HS-5 (cell line): ENCODE results near the gene PCGF6.
A peak's percentile ranks its signal among the peaks of the same experiment; 100 is the strongest.
"Not testable (repeated sequence)": the region's sequence is repeated elsewhere in the genome, so short reads cannot be mapped to it uniquely, and the experiment has no call there.

Source experiments
- DNase-seq: peaks from one replicate; pipeline ENCODE4 v3.0.0-alpha.2; 2012; ENCODE audit warnings: low read depth

PCGF6 gene

DNA sequence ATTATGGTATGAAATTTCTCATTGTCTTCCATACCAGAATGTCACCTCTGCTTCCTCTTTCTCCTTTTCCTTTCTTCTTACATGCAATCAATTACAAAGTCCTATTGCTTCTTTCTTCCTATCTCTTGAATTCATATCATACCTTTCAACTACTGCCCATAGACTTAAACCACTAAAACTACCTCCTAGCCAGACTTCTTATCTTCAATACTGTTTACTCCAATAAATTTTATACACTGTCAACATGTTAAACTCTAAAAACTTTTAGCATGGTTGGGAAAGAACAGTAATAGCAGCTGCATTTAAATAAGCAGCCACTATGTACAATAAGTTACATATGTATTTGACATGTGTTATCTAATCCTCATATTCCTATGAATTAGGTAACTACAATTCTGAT lies 34.9 kb downstream of the PCGF6 start:
- DNase-seq: no peak

DNA sequence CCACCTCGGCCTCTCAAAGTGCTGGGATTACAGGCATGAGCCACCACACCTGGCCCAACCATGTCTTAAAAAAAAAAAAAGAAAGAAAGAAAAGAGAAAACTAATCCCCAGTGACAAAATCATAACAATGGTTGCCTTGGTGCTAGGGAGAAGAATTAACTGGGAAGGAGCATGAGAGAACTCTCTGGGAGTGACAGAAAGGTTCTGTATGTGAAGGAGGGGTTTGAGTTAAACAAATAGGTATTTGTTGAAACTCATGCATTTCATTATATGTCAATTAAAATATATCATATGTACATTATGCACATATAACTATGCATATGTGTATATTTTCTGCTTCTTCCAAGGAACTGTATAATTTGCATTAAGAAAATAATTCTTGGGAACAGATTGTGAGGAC lies 40.7 kb downstream of the PCGF6 start:
- no peak for DNase-seq

DNA sequence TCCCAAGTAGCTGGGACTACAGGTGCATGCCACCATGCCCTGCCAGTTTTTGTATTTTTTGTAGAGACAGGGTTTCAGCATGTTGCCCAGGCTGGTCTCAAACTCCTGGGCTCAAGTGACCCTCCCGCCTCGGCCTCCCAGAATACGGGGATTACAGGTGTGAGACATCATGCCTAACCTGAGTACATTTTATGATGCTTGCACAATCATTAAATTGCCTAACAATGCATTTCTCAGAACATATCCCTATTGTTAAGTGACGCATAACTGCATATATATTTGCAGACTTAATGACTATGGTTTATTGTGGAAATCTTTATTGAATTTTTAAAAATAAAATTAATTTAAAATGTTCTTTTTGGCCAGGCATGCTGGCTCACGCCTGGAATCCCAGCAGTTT lies 43.3 kb downstream of the PCGF6 start:
- no peak for DNase-seq

DNA sequence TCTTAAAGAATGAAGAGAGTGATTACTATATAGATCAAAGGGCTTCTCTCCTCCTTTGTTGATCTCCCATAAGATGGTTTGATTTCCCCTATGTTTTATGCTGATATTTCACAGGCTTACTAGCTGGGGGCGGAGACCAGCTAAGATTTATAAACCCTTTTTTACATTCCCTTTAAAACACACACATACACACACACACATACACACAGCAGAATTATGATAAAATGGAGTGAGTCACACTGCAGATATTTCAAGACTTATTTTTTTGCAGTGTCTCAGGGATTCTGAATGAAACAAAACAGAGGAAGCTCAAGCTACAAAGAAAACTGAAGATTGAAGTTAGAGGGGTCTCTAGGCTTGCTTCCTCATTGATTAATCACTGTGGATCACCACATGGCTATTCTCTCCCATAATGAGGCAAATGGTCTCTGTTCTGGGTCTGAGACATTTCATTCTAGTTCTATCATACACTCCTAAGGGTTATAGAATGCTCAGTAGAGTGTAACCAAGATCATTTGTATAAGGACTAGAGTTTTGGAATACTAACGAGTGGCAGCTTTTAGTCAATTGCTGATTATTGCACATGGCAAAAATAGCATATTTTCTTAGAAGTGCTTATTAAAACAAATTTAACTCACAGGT lies 55.4 kb downstream of the PCGF6 start:
- peak; percentile 26 for DNase-seq

DNA sequence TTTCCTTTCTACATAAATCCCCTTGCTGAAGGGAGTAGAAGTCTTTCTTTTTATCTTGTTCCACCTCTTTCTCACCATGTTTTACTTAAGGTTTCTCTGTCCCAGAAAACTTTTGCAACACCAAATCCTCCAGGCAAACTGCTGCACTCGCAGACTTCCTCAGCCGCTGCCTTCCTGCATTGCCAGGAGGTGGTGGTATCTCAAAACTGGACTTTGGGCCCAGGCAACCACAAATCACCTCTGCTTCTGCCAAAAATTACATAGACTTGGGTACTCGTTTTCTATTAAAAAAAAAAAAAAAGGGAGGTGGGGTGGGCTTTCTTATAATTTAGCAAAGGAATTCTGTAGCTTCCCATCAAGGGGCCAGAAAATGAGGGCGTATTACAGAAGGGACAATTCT lies 59.4 kb downstream of the PCGF6 start:
- no peak for DNase-seq

DNA sequence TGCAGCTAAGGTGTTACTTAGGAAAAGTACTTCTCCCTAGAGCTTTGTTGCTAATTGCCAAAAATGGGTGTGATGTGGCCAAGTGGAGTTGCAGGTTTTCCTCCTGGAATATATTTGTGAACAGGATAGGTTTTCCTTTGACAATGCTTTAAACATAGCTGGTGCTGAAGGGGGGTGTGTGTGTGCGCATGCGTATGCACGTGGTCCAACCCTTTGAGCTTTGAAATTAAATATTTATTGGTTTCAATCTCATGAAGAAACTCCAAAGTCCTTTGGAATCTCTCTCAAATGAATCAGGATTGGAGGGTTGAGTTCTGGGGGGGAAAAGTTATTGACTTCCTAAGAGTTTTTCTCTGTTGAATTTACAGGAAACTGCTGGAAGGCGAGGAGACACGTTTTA lies 62.9 kb downstream of the PCGF6 start:
- no peak for DNase-seq

DNA sequence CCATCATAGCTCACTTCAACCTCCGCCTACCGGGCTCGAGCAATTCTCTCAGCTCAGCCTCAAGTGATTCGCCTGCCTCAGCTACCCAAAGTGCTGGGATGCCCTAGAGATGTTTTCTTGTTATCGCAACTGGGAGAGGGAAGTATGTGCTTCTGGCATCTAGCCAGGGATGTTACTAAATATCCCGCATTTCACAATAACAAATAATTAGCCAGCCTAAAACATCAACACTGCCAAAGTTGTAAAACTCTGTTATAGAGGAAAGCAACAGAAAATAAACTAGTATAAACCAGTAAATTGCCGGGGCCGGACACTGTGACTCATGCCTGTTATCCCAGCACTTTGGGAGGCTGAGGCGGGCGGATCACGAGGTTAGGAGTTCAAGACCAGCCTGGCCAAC lies 66.8 kb downstream of the PCGF6 start:
- no peak for DNase-seq

DNA sequence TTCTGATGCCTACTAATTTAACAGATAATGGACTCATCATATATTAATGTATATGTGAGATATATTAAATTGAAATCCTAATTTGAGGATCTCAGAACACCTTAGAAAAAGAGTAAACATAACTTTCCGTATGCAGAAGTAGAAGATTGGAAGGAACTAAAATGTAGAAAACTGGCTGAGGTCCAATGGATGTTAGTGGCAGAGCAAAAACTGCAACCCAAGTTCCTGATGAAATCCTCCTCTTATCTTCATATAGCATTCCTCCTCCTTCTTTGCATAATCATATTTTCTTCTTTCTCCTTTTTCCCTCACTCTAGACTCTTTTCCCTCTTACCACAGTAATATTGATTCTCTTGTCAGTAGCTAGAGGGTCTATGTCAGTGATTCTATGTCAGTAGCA lies 68.0 kb downstream of the PCGF6 start:
- no peak for DNase-seq

DNA sequence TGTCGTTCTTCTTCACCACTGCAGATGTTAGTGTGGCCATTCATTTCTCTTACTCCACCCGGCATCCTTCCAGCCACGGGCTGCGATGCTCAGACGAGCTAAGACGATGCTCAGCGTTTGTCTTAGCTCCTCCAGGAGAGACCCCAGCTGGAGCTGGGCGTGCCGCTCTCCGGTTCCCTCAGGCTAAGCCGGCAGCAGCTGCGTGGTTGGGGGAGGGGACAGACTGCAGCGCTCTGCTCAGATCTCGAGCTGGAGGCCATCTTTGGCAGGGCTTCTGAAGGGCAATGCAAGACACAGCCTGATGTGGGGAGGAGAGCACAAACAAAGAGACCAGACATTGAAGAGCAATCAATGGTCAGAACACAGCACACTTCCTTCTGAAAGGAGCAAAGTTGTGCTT lies 69.2 kb downstream of the PCGF6 start:
- DNase-seq: no peak

DNA sequence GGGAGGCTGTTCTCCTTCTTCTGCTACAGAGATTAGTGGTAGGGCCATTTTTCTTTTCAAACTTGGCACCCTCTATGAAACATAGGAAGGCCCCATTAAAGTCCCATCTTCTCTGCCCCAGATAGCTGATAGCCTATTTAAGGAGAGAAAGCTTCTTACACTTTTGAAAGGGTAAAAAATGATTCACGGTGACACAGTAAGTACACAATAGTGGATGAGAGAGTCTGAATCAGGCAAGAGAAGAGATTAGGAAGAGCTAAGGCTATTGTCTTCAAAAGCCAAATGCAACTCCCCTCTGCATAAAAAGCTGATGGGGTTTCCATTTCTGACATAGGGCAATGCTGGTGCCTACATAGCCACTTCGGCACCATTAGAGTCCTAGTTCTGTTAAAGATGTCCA lies 70.4 kb downstream of the PCGF6 start:
- no peak for DNase-seq

DNA sequence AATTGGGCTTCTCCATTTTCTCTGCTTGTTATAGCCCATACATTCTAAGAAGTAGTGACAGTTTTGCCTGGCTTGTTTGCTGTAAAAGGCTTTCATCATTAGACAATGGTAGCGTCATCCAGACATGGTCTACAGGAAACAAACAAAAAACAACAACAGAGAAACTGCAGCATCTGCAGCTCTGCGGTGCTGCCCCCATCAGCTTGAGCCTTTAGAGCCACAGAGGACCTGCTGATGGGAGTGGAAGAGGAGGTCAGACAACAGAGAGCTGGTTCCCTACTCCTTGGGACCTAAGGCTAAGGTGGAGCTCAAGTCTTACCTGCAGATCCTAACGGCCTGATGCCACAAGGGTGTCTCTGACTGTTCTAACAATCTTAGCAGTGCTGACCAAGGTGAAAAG lies 70.9 kb downstream of the PCGF6 start:
- no peak for DNase-seq

DNA sequence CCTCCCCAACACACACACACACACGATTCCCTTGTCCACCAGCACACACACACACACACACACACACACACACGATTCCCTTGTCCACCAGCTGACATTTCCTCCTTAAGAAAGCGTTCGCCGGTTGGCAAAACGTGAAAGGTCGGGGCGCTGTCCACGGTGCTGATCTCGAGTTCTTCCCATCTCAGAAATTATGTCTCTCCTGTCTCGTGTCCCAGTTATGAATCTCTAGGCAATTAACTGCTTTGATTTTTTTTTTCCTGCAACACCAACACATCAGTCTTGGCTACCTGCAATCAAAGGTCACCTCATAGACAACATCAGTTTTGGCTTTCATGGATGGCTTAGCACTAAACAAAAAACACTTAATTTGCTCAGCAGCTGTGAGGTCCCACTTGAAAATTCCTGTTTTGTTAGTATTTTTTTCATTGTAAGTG lies 72.1 kb downstream of the PCGF6 start:
- no peak for DNase-seq

DNA sequence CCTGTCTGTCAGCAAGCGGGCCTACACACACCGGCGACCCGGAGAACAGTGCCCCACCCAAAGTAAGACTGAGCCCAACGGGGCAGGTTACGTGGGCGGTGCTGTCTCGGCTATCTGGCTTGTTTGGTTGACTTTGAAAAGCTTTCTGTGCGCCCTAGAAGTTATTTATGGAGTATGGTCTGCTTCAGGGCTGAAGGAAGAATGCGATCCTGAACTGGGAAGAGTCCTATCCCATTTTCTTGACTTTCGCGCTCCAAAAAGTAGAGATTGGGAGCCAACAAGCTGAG lies 72.5 kb downstream of the PCGF6 start:
- no peak for DNase-seq

DNA sequence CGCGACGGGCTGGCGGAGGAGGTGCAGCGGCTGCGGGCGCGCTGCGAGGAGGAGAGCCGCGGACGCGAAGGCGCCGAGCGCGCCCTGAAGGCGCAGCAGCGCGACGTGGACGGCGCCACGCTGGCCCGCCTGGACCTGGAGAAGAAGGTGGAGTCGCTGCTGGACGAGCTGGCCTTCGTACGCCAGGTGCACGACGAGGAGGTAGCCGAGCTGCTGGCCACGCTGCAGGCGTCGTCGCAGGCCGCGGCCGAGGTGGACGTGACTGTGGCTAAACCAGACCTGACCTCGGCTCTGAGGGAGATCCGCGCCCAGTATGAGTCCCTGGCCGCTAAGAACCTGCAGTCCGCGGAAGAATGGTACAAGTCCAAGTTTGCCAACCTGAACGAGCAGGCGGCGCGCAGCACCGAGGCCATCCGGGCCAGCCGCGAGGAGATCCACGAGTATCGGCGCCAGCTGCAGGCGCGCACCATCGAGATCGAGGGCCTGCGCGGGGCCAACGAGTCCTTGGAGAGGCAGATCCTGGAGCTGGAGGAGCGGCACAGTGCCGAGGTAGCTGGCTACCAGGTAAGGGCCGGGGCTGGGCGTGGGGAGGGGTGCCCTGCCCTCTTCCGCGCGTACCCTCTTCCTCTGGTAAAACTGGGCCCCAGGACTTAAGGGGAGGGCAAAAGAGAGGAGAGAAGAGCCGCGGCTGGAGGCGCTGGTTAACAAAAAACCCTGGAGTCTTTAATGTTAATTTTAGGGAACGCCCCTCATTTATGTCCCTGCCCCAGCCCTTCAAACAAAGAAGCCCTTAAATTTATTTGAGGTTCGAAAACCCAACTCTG lies 73.0 kb downstream of the PCGF6 start:
- no peak for DNase-seq

DNA sequence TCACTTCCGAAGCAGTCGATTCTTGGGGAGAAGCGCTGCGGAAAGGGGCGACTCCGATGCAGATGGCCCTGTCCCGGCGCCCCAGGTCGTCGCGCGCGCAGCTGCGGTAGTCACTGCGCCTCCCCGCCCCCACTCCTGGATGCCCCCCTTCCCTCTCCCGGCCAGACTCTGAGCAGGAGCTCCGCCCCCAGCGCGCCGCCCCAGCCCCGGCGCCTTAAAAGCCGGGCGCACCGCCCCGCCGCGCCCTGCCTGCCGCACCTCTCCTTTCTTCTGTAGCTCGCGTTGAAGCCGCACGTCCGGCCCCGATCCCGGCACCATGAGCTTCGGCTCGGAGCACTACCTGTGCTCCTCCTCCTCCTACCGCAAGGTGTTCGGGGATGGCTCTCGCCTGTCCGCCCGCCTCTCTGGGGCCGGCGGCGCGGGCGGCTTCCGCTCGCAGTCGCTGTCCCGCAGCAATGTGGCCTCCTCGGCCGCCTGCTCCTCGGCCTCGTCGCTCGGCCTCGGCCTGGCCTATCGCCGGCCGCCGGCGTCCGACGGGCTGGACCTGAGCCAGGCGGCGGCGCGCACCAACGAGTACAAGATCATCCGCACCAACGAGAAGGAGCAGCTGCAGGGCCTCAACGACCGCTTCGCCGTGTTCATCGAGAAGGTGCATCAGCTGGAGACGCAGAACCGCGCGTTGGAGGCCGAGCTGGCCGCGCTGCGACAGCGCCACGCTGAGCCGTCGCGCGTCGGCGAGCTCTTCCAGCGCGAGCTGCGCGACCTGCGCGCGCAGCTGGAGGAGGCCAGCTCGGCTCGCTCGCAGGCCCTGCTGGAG lies 73.8 kb downstream of the PCGF6 start, which contains the start of gene INA:
INA (plus strand) TSS at position 243 of the 817 bp plus-strand sequence; CDS start at position 317, 74 bp downstream.
- DNase-seq: no peak

DNA sequence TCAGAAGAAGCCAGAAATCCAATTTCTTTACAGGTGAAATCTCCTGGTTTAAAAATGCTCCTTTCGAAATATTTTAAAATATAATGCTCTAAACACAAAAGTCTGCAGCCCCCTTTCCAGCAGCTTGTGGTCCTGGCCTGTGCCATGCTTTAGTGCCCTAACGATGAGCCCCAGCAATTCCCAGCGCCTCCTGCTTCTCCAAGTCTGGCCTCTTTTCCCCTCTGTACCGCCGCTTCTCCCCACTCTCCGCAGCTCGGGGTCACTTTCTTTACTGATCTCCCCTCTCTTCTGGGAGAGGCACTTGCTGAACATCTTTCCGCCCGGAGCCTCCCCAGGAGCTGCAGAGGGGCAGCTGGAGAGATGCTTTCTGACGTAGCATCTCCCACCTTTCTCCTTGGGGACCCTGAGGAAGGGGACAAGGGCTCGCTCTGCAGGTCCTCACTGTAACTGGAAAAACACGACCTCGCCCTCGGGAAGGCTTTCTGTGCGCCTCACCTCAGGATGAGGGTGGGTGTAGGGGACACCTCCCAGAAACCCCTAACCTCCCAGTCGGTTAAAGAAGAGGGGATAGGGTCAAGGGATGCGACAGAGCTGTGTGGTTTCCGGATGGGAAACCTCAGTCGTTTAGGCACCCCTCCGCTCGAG lies 74.6 kb downstream of the PCGF6 start:
- DNase-seq: no peak

DNA sequence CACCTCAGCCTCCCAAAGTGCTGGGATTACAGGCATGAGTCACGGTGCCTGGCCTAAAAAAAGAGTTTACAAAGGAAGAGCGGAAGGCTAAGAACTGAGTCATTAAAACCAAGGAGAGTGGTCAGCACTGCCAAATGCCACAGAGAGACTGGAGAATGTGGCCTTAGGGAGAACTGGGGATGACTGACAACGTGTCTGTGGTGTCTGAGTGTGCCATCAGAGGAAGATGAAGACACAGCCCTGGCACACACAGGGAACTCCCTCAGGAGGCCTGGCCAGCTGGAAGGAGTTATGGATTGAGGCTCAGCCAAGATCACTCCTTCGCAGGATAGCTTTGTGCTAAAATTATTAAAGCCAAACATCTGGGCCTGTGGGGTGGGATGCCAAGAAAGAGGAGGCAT lies 77.9 kb downstream of the PCGF6 start:
- DNase-seq: peak; percentile 100

DNA sequence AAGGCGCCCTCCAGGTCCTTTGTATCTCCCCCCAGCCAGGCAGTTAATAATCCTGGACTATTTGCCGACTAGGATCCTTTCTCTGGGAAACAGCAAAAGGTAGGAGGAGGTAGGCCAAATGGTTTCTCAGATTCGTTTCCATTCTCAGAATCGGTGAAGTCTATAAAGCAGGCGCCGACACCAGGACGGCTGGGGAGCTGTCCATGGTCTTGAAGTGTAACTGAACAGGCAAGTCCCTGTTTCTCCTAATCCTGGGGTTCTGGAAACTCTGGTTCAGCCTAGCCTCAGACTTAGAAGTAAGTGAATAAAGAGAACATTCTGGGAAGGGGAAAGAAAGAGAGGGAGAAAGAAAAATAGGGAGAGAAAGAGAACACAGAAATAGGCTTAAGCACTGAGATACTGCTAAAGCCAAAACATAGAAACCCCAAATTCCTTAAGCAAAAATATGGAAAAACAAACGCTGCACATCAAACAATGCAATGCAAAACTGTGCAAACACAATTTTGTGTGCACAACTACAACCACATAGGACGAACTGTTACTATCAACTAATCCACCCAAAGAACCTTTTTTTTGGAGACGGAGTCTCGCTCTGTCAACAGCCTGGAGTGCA lies 85.1 kb downstream of the PCGF6 start:
- no peak for DNase-seq

DNA sequence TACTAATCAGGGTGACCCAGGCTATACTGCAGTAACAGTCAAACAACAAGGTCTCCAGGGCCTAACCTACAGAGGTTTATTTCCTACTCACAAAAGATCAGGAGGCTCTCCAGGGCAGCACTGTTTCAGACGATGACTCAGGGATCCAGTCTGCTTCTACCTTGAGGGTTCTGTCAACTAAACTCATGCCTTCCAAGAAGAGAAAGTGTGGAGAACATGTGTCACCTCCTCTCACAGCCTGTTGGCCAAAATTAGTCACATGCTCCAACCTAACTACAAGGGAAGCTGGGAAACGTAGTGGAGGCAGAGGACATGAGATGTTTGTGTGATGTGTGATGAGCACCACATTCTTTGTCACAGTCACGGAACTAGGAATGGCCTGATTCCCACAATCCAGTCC lies 88.7 kb downstream of the PCGF6 start:
- DNase-seq: no peak

DNA sequence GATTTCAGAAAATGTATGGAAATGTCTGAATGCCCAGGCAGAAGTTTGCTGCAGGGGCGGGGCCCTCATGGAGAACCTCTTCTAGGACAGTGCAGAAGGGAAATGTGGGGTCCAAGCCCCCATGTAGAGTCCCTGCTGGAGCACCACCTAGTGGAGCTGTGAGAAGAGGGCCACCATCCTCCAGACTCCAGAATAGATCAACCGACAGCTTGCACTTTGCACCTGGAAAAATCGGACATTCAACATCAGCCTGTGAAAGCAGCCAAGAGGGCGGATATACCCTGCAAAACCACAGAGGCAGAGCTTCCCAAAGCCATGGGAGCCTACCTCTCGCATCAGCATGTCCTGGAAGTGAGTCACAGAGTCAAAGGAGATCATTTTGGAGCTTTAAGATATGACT lies 91.0 kb downstream of the PCGF6 start:
- no peak for DNase-seq

DNA sequence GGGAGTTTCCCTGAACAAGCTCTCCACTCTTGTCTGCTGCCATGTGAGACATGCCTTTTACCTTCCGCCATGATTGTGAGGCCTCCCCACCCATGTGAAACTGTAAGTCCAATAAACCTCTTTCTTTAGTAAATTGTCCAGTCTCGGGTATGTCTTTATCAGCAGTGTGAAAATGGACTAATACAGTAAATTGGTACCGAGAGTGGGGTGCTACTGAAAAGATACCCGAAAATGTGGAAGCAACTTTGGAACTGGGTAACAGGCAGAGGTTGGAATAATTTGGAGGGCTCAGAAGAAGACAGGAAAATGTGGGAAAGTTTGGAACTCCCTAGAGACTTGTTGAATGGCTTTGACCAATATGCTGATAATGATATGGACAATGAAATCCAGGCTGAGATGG lies 92.0 kb downstream of the PCGF6 start:
- DNase-seq: not testable (repeated sequence)

DNA sequence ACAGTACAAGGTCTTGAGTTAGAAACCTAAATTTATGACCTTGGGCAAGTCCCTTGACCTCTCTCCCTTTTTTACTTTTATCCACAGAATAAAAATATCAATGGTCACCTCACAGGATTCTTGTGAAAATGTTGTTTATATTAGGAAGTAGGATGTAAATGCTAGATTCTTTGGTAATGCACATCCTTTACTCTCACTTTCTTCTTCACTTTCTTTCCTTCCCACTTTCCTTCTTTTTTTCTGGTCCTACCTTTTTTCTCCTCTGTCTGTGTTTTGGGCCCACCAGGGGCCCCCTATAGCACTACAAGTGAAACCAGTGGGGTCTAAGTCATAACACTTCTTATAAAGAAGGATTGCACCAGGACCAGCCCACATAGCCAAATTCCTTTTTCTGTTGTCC lies 93.1 kb downstream of the PCGF6 start:
- DNase-seq: no peak
